PFSK-1 (cell line): ENCODE data around the gene STIM1.

ENCODE experiments used
- POLR2AphosphoS5 ChIP-seq: IDR thresholded peaks from 2 replicates; pipeline ENCODE4 v1.6.1; 2012; ENCODE audit warnings: low read depth, mild to moderate bottlenecking, control low read depth, low read length, moderate library complexity
- SIN3A ChIP-seq: IDR thresholded peaks from 2 replicates; pipeline ENCODE4 v1.6.1; 2012; ENCODE audit warnings: mild to moderate bottlenecking, low read length, moderate library complexity, borderline replicate concordance; ENCODE audit not compliant: insufficient read depth

DNA sequence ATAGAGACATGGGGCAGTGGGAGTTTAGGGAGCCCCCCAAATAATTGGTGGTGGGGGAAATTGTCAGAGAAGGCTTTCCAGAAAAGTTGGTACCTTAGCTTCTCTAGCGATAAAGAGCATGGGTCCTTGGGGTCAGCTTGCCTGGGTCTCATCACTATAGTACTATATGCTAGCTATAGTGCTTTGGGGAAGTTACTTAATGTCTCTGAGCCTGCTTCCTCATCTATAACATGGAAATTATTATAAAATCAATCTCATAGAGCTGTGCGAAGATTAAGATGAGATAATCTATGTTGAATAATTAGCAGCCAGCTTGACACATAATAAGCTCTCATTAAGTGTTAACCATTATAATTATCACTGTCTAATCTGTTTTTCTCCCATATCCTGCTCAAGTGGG, 41.2 kb downstream of the STIM1 start:
- TF ChIP-seq POLR2AphosphoS5 (no peak), SIN3A (no peak)
